HG02973 (cell line): ENCODE results near the gene FSCN2.
"Not testable (repeated sequence)": the region's sequence is repeated elsewhere in the genome, so short reads cannot be mapped to it uniquely, and the experiment has no call there.

ENCODE experiments used
- ATAC-seq: cut with Tn5 transposase; IDR thresholded peaks from one replicate; pipeline ENCODE4 v1.9.1; 2021; ENCODE audit warnings: moderate library complexity; ENCODE audit not compliant: unreplicated experiment

The FSCN2 gene

GRCh38 chr17:81524039-81524864 lies 3.9 kb upstream of the FSCN2 start:
- ATAC-seq: no peak

GRCh38 chr17:81524865-81525159 lies 3.4 kb upstream of the FSCN2 start:
- no peak for ATAC-seq

- ATAC-seq: no peak
These were observed 1.3 kb upstream of the FSCN2 start for GRCh38 chr17:81526662-81527571.

- ATAC-seq: no peak
These were observed 140 bp downstream of the FSCN2 start for GRCh38 chr17:81528384-81528650.

GRCh38 chr17:81528651-81529436 lies 667 bp downstream of the FSCN2 start:
- no peak for ATAC-seq

GRCh38 chr17:81529437-81529803 lies 1.2 kb downstream of the FSCN2 start:
- no peak for ATAC-seq

- not testable (repeated sequence) for ATAC-seq
These were observed 2.8 kb downstream of the FSCN2 start for GRCh38 chr17:81531013-81531412.

- not testable (repeated sequence) for ATAC-seq
These were observed 3.8 kb downstream of the FSCN2 start for GRCh38 chr17:81531998-81532404.

- ATAC-seq: no peak
These were observed 4.5 kb downstream of the FSCN2 start for GRCh38 chr17:81532490-81533287.

GRCh38 chr17:81533339-81534141 lies 5.4 kb downstream of the FSCN2 start:
- no peak for ATAC-seq

- ATAC-seq: no peak
These were observed 6.2 kb downstream of the FSCN2 start for GRCh38 chr17:81534157-81535006.

- no peak for ATAC-seq
These were observed 6.8 kb downstream of the FSCN2 start for GRCh38 chr17:81535007-81535328.

- ATAC-seq: no peak
These were observed 7.5 kb downstream of the FSCN2 start for GRCh38 chr17:81535480-81536298.

- ATAC-seq: no peak
These were observed 8.4 kb downstream of the FSCN2 start for GRCh38 chr17:81536299-81537290.

- ATAC-seq: no peak
These were observed 9.2 kb downstream of the FSCN2 start for GRCh38 chr17:81537343-81537855.

- ATAC-seq: no peak
These were observed 9.8 kb downstream of the FSCN2 start for GRCh38 chr17:81537856-81538555.
